Right ventricle myocardium superior (tissue), 1 donor: ENCODE data around the gene SPRY4. TPM values are rescaled to one million over a fixed set of nuclear protein-coding genes. Genes with fewer than 3 reads are reported as not detected.
"Not testable (repeated sequence)": the region's sequence is repeated elsewhere in the genome, so short reads cannot be mapped to it uniquely, and the experiment has no call there.

ENCODE experiments used
- ATAC-seq: fragments of 200-7000 bp; cut with Tn5 transposase; one replicate; pipeline ENCODE4 v1.9.1; 2020; ENCODE audit warnings: mild to moderate bottlenecking; ENCODE audit not compliant: poor library complexity
- DNase-seq: peaks from one replicate; pipeline ENCODE4 v3.0.0-alpha.2; 2020
- intact Hi-C: fragments of 100-400 bp; cut with DNase I; formaldehyde crosslinking; loops from one replicate; pipeline ENCODE4 v1.11.2; 2022
- total RNA-seq: library from RNA; stranded (reverse); fragmentation: NEBNext Ultra II Directional; extraction: Animal tissue kit (Norgen Biotek cat#: 25700); gene quantifications from one replicate; pipeline ENCODE4 v1.2.1, GENCODE V29; 2021
- donor health status: DM: no; HTN: yes; CAD: no; lungs with severe emphysema.

SPRY4 gene
- total RNA-seq, 1 donor from 2014 or later: 9.7 TPM

DNA sequence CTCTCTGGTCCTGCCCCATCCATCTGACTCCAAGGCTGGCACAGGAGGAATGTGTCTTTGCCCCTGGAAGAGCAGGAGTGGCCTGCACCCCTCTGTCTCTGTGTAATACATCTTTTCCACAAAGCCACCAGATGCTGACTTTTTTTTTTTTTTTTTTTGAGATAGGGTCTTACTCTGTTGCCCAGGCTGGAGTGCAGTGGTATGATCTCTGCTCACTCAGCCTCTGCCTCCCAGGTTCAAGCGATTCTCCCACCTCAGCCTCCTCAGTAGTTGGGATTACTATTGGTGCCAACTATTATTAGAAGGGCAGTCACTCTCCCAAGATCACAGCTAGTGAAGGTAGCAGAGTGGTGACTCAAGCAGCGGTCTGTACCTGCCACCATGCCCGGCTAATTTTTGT, 19.6 kb downstream of the SPRY4 start:
- DNase-seq: no peak
- no peak for ATAC-seq
- intact Hi-C loops: no loop called here

DNA sequence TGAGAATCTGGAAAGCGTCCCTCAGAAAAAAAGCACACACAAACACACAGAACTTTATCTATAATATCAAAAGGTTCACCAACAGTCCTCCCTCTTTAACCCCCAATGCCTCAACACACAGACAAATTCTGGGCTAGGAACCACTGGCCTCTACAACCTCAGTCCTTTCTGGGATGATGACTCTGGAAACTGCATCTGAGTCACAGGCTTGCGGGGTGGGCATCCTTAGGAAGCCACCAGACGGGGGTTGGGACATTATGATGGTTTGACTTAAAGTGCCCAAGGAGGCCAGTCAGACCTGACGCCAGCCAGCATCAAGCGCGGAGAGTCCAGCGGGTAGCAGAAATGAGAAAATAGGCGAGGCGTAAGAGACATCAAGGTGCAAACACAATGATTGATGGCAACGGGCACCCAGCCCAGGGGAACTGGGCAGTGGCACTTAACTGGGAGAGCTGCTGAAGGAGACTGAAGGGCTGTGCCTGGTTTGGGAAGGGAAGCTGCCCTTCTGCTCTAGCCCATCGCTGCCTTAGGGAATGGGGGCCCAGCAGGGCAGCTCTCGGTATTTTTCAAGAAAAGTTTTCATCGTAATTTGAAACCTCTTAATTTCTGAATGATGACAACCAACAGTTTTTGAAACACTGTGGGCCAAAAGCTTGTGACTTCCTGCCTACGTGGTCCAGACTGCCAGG, 20.7 kb downstream of the SPRY4 start:
- intact Hi-C loops: no loop called here
- peak; percentile 80 for ATAC-seq
- DNase-seq: peak; percentile 67

DNA sequence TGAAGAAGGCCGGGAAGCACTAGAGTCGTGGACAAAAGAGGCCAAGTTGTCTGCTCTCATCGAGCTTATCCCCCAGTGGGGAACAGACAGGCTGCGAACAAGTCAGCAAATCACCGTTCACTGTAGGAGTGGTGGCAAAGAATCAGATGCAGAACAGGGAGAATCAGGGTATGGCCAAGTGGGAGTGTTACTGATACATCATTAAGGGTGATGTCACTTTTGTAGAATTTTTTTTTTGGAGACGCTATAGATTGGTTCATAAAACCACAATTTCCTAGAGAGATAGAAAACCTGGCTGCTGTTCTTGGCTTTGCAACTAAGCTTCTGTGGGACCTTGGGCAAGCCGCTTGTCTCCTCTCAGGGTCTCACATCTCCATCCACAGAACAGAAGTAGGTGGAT, 21.3 kb downstream of the SPRY4 start:
- DNase-seq (no peak), ATAC-seq (no peak)
- intact Hi-C loops: no loop called here

DNA sequence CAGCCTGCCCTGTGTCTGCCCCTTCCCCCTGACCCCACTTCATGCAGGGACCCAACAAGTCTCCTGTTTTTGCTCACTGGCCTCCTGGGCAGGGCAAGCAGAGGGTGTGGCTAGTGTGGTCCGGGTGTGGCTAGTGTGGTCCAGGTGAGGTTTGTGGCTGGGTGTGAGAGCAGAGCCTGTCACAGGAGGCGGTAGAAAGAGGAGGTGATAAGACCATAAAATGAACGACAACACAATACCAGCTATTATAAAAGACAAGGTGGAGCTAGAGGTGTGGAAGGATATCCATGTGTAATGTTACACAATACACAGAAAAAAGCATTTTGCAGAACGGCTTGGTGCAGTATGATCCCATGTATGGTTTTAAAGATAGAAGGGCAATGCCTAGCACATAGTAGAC, 23.3 kb downstream of the SPRY4 start:
- ATAC-seq (no peak), DNase-seq (no peak)
- intact Hi-C loops: no loop called here

DNA sequence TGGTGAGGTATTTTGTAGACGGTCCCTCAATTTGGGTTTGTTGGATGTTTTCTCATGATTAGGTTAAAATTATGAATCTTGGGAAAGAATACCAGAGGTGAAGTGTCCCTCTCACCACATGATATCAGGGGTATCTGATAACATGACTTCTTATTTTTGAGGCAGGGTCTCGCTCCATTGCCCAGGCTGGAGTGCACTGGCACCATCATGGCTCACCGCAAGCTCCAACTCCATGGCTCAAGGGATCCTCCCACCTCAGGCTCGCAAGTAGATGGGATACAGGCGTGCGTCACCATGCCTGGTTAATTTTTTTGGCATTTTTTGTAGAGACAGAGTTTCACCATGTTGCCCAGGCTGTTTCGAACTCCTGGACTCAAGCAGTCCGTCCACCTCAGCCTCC, 24.1 kb downstream of the SPRY4 start:
- DNase-seq: no peak
- no peak for ATAC-seq
- intact Hi-C loops: no loop called here

DNA sequence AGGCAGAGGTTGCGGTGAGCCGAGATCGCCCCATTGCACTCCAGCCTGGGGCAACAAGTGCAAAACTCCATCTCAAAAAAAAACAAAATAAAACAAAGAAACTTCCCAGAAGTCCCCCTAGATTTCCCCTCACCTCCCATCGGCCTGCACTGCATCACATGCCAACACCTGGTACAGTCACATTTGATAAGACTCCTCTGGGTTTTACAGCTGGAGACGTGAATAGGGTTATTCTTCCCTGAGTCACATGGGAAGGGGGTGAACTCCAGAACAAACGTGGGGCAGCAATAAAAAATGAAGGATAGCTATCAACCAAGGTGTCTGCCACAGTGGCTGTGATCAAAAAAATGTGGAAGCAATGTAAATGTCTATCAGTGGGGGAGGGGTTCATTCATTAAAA, 26.0 kb downstream of the SPRY4 start:
- ATAC-seq: no peak
- intact Hi-C loops: no loop called here
- DNase-seq: no peak

DNA sequence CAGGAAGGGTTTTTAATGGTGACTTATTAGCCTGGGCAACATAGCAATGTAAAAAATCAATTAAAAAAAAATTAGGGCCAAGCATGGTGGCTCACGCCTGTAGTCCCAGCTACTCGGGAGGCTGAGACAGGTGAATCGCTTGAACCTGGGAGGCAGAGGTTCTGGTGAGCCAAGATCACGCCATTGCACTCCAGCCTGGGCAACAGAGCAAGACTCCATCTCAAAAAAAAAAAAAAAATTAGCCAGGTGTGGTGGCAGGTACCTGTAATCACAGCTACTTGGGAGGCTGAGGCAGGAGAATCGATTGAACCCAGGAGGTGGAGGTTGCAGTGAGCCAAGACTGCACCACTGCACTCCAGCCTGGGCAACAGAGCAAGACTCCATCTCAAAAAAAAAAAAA, 27.0 kb downstream of the SPRY4 start:
- DNase-seq, ATAC-seq, intact Hi-C loops: not testable (repeated sequence)

DNA sequence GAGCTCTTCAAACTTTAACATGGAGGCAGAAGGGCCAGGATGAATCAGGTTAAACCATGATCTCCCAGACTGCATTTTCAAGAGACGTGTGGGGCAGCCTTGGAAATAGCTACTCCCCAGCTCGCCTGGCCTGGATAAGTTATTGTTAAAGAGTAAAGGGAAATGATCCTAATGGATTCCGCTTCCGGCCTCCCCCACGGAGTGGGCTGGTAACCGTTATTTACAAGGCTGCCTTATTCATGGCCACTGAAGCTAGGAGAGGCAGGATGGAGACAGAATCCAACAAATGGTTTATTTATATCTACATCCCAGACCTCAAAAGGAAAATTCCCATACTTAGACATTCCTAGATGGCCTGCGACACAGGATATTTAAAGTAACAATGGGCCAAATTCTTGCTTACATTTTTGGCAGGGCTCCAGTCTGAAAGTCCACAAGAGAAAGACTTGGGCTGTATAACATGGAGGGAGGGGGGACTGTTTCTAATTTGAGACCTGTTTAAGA, 27.9 kb downstream of the SPRY4 start:
- ATAC-seq (peak; percentile 74), DNase-seq (no peak)
- intact Hi-C loops: no loop called here

DNA sequence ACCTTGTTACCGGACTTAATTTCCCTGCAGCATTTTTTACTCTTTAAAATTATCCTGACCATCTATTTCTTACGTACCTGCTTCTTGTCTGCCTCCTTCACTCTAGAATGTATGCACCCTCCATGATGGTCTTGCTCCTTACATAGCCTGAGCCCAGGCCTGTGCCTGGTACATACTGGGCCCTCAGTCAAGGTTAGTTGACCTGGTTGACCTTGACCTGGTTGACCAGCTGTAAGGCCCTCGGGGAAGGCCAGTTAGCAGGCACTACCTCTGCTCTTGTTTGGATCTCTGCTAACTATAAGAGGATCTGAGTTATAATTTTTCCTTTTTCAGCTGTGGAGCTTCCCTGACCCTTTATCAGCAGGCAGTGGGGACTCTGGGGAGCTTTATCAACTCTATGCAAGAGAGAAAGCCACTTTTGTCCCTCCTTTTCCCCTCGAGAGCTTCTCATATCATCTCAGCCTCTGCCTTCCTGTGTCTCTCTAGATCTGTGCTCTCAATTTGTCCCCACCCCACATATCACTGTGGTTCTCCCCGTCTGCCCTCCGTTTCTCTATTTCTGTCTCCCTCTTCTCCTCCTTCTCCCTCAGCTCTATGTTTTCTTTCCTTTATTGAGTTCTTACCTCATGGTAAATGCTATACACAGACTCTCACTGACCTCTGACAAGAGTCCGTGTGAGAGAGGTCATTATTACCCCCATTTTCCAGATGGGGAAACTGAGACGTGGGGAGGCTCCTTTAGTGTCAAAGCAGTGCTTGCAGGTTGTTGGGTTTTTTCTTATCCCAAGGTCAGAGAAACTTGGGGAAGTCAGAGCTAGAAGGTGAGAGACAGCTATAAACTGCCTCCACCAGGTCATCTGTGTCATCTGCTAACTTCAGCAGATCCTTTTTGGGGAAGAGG, 28.6 kb downstream of the SPRY4 start:
- DNase-seq: no peak
- no peak for ATAC-seq
- intact Hi-C loops: no loop called here

DNA sequence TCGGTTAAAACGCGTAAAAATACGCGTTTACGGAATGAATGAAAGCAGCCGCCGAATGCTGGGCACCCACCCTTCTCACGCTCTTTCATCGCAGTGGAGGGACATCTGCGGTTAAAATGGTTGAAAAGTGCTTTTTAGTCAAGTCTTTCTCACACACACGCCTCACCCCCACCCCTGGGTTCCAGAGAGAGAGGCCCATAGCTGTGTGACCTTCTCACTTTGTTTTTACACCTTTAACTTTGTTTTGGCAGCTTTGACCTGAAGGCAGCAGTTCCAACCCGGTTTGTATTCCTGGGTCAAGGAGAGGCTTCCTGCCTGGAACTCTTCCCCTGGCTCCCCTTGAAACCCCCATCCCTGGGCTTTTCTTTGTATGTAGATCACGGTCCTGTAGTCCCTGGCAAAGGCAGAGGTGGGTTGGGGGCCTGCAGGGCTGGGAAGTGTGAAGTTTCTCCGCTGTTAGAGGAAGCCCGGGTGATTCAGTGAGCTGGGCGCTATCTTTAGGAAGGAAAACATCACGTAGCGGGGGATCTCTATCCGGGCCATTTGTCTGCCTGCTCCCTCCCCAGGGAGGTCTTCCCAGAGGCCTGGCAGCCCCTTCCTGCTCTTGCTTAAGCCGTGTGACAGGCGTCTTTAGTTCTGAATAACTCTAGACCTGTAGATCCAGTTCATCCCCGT, 29.6 kb downstream of the SPRY4 start:
- no peak for DNase-seq
- intact Hi-C loops: no loop called here
- ATAC-seq: peak; percentile 40

DNA sequence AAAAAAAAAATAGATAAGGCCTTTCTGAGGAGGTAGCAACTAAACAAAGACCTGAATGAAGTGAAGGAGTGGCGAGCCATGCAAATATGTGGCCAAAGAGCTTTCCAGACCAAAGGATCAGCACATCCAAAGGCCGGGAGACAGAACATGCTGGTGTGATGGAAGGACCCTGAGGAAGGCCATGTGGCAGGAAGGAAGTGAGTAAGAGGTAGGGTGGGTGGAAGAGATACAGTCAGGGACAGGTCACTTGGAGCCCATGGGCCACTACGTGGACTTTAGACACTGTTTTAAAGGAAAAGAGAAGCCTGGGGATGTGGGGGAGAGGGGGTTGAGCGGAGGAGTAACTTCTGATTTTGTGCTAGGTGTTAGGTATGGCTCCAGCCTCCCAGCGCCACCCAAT, 31.3 kb downstream of the SPRY4 start:
- intact Hi-C loops: no loop called here
- DNase-seq (no peak), ATAC-seq (no peak)

DNA sequence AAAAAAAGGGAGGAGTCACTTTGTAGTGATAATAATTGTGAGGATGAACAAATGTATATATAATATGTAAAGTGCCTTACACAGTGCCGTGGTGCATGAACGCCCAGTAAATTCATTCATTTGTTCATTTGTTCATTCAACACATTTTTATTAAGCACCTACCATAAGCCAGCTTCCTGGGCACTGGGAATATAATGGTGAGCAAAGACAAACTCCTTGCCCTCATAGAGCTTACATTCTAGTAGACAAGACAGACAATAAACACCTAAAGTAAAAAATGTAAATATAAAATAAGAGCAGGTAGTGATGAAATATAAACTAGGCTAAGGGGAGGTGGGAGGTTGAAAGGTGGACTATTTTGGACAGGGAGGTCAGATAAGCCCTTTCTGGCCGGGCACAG, 32.0 kb downstream of the SPRY4 start:
- intact Hi-C loops: no loop called here
- ATAC-seq (no peak), DNase-seq (no peak)

DNA sequence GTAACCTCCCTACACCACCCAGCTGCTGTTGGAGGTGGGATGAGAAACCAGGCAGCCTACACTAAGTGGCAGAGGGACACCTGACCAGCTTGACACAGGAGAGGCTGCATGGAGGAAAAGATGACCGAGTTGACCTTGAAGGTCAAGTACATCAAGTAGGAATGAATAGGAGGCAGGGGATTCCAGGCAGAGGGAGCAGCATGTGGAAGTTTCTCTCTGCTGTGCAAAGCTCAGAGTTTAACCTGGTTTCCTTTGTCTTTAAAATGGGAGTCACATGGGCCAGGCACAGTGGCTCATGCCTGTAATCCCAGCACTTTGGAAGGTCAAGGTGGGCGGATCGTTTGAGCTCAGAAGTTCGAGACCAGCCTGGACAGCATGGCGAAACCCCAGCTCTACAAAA, 32.6 kb downstream of the SPRY4 start:
- ATAC-seq (no peak), DNase-seq (no peak)
- intact Hi-C loops: no loop called here

DNA sequence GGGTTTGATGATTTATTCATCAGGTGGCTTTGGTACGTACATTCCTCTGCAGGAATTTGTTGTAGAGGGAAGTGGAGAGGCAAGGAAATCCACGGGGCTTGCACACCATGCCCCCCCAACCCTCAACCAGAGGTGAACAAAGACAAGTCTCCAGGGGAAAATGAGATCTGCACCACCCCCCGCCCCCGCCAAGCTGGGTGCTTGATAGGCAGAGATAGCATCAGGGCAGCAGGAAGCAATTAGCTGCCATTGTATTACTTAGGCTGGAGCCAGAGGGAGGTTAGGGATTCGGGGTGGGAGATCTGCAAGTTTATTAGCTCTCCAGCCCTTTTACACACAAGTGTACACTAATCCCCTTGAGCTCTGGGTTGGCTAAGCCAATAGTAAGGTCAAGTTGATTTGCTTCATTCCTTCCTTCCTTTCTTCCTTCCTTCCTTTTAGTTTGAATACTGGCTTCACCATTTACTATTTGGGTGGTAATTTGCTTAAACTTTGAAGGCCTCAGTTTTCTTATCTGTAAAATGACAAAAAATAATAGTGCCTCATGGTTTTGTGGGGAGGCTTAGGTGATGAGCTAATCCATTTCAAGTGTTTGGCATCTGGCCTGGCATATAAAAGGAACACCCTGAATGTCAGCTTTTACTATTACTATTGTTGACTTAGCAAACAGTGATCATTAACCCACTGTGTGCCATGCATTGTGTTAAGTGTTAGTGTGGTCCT, 34.1 kb downstream of the SPRY4 start:
- DNase-seq (no peak), ATAC-seq (peak; percentile 22)
- intact Hi-C loops: no loop called here

DNA sequence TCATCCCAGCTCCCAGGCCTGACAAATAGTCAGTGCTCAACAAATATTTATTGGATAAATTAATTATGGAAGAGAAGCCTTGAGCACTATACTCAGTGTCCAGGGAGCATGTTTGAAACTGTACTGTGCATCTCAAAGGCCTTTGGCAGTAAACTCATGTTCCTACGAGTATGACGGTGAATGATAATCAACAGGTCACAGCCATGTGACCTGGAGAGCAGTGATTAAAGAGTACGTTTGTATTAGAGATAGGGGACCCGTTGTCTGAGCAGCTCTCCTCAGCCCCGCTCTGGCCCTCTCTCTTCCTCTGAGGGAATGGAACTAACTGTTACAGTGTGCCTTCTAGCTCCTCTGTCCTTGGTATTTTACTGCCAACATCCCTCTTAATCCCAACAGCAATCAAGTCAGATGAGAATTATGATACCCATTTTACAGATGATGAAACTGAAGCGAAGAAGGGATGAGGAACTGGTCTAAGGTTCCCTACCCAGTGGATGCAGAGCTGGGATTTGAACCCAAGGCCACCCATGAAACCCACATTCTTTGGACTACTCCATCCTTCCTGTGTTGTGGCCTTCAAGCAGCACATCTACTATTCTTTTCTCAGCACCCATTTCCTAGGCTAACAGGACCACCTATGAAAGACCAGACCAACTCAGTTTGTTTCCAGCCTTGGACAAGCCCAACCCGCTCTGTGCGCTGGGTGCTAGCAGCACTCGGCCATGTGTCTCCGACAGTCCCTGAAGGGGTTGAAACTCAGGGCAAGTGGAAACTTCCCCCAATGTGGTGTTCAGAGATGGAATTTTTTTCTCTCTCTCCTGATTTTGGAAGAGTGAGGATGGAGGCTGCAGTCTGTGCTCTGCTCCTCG, 34.9 kb downstream of the SPRY4 start:
- ATAC-seq (peak; percentile 34), DNase-seq (no peak)
- intact Hi-C loops: no loop called here

DNA sequence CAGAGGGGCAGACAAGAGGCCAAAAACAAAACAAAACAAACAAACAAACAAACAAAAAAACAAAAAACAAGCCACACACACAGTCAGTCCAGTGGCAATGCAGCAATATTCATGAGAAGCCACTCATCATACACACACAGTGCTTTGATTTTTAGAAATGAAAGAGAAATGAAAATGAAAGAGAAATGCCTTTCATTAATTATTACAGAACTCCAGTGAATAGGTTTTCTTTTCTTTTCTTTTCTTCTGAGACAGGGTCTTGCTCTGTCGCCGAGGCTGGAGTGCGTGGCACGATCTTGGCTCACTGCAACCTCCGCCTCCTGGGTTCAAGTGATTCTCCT, 36.9 kb downstream of the SPRY4 start:
- intact Hi-C loops: no loop called here
- no peak for DNase-seq
- ATAC-seq: no peak

DNA sequence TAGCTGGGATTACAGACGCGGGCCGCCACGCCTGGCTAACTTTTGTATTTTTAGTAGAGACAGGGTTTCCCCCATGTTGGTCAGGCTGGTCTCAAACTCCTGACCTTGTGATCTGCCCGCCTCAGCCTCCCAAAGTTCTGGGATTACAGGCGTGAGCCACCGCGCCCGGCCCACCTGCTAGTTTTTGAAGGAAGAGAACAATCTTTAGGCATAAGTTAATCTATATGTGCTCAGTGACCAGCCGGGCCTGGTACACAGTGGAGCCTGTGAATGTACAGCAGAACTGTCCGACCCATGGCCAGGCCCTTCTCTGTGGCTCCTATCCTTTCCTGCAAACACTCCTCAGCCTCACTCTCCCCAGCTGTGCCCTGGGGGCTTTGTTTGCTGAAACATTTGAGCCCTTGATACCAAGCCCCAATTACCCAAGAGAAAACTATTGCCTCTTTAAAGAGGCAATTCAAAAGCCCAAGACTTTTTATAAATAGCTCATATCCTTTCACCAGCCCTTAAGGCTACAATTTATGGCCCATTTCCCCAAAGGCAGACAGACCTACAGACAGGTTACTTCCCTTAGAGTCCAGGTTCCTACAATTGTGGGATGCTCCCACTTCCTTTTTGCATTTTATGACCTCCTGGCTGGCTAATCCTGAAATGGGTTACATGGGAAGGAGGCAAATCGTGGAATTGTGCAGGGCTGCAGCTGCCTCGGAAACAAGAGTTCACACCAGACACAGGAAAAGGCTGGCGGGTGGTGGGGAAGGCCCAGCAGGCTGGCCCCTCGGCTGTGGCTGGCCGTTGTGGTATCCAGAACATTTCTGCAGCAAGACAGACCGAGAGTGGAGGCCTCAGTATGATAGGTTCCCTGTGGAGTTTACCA, 37.5 kb downstream of the SPRY4 start:
- intact Hi-C loops: no loop called here
- DNase-seq: no peak
- no peak for ATAC-seq
